GM21576 (cell line): Measurements from ENCODE around the gene KLKB1.
"Not testable (repeated sequence)": the region's sequence is repeated elsewhere in the genome, so short reads cannot be mapped to it uniquely, and the experiment has no call there.

Source experiments
- ATAC-seq: cut with Tn5 transposase; IDR thresholded peaks from one replicate; pipeline ENCODE4 v1.9.1; 2021; ENCODE audit warnings: mild to moderate bottlenecking, moderate library complexity; ENCODE audit not compliant: unreplicated experiment

The KLKB1 gene

DNA sequence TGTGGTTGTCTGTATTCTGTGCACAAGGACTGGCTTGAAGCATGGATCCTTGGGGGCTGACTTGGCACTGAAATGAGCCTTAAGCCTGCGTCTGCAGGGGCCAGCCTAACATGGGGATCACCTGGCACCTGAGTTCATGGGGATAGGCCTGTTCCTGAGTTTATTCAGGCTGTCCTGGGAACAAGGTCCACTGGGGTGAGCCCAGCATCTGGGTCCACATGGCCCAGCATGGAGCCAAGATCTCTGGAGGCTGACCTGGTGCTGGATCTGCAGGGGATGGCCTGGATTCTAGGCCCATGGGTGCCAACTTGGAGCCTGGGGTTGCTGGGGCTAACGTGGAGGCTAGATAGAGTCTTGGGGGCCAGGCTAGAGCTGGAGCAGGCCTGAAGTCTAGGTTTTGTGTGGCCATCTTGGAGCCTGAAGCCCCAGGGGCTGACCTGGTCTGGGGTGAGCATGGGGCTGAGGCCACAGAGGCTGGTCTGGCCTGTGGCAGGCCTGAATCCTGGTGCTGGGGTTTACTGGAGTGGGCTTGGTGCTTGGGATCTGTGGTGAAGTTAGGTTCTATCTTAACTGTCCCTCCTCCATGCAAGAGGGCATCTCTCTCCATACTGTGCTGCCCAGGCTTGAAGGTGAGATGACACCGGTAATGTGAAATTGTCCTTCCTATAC is 652 bp upstream of the KLKB1 start:
- ATAC-seq, result no peak

GRCh38 chr4:186227744-186228513 is 622 bp downstream of the KLKB1 start:
- no peak for ATAC-seq

- ATAC-seq, result no peak
Measured at GRCh38 chr4:186228514-186228894, 1.2 kb downstream of the KLKB1 start.

DNA sequence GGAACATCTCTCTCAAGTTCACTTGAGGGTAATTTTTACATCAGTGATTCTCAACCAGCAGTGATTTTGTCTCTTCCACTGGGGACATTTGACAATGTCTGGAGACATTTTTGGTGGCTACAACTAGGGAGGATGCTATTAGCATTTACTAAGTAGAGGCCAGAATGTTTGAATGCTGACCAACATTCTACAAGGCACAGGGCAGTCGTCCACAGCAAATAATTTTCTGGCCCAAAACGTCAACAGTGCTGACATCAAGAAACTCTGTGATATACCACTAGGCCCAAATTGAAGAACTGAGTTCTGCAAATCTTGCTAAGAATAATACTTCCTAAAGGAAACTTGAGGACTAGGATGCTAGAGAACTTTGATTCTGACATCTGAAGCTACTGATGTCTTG is 7.1 kb downstream of the KLKB1 start:
- no peak for ATAC-seq

- ATAC-seq, result no peak
Measured at GRCh38 chr4:186236126-186236525, 8.8 kb downstream of the KLKB1 start.

DNA sequence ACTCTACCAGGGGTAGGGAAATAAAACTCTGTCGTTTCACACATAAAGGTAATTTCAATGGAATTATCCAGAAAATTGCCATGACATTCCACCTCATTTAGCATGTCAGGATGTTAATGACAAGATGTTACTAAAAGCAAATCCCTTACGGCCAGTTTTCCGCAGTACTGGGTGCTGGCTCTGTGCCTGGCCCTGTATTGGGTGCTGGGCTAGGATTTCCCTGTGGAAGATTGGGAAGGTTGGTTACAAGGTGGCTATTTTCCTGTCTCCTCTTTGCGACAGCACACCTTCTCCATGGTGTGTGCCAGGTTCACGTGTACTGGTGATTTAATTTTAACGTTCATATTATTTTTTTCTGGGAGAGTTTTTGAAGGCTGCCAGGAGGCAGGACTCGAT is 13.1 kb downstream of the KLKB1 start:
- ATAC-seq, result no peak

DNA sequence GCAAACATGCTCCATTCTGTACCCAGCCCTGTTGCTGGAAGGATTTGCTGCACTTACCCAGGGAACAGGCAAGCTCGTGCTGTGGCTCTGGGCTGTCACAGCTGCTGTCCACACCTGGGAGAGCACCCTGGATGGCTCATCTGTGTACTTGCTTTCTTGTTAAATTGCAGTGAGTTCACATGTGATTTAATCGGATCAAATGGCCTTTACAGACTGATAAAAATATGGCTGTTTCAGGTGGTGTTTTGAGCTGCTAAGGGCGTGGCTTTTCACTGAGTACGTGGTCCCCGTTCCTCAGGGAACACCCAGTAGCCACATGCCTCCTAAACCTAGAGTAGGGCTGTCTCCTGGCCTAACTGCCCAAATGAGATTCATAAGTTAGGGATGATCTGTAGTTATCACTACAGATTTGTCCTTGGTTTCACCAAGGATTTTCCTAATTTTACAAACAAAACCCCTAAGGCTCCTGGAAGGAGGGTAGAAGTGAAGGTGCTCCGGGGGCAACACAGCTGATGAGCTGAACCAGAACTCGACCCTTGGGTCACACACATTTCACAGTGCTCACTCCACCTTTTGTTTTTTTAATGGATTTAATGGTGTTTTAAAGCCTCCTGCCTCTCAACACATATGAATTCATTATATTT is 13.7 kb downstream of the KLKB1 start:
- no peak for ATAC-seq

- no peak for ATAC-seq
Measured at GRCh38 chr4:186241616-186242015, 14.3 kb downstream of the KLKB1 start.

DNA sequence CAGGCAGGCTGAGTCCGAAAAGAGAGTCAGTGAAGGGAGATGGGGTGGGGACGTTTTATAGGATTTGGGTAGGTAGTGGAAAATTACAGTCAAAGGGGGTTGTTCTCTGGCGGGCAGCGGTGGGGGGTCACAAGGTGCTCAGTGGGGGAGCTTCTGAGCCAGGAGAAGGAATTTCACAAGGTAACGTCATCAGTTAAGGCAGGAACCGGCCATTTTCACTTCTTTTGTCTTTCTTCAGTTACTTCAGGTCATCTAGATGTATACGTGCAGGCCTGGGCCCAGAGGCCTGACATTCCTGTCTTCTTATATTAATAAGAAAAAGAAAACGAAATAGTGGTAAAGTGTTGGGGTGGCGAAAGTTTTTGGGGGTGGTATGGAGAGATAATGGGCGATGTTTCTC is 14.7 kb downstream of the KLKB1 start:
- not testable (repeated sequence) for ATAC-seq

DNA sequence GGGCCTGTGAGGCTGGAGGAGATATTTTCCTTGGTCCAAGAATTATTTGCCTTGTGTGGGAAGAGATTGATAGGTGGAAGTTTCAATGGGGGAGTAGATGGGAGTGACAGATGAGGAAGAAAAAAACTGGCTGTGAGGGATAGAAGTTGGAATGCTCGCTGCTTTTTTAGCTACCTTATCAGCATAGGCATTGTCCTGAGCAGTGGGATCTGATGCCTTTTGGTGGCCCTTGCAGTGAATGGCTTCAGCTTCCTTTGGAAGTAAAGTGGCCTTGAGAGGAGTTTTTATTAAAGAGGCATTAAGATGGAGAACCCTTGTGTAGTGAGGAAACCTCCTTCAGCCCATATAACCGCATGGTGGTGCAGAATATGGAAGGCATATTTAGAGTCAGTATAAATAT is 16.0 kb downstream of the KLKB1 start:
- ATAC-seq, result no peak

DNA sequence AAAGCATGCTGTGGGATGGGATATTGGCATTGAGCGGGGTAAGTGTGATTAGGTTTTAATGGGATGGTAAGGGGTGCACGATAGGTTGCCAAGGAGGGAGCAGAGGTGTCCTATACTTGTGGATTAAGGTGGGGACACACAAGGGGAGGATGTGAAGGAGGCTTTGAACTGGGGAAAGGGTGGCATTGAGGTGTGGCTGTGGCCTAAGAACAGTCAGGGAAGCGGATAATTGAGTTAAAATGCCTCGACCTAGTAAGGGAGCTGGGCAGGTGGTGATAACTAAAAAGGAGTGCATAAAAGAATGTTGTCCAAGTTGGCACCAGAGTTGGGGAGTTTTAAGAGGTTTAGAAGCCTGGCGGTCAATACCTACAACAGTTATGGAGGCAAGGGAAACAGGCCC is 17.5 kb downstream of the KLKB1 start:
- ATAC-seq, result no peak

- ATAC-seq, result not testable (repeated sequence)
Measured at GRCh38 chr4:186247062-186247752, 19.9 kb downstream of the KLKB1 start.

DNA sequence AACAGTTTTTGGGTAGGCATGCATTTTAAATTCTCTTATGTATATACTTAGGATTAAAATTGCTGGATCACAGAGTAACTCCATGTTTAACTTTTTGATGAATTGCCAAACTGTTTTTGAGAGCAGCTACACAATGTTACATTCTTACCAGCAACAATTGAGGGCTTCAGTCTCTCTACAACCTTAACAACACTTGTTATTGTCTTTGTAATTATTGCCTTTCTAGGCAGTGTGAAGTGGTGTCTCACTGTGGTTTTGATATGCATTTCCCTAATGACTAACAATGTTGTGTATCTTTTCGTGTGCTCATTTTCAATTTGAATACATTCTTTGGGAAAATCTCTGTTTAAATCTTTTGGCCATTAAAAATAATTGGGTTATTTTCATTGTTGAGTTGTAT is 21.3 kb downstream of the KLKB1 start:
- ATAC-seq, result no peak

DNA sequence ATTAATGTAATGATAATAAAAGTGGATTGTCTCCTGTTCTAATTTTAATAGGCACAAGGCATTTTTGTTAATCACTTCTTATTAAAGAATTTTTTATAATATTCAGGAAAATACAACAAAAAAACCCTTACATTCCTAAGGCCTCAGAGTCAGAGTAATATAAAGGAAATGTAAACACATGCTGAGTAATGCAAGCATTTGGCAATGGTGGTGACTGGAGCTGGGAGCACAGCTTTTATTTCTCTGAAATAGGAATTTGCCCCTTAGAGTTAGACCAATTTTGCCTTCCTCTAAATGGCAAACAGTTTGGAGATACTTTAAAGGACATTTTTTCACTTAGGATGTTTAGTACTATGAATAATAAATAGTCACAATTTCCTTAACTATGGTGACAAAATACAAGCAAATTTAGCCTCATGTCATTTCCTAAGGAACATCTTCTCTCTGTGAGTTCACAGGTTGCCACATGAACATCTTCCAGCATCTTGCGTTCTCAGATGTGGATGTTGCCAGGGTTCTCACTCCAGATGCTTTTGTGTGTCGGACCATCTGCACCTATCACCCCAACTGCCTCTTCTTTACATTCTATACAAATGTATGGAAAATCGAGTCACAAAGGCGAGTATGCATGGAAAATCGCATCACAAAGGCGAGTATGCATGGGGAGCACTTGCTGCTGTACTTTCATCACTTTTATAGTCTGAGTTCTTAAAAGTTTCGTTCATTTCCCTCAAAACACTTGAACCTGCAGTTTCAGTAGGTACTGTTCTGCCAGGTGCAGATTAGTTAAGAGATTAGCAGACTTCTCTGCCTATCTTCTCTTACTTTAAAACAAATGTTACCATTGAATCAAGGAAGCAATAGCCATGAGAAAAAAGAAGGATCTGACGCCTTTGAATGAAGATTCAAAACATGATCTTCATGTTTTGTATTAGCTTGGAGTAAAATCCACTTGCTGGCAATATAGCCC is 22.8 kb downstream of the KLKB1 start:
- ATAC-seq, result no peak

DNA sequence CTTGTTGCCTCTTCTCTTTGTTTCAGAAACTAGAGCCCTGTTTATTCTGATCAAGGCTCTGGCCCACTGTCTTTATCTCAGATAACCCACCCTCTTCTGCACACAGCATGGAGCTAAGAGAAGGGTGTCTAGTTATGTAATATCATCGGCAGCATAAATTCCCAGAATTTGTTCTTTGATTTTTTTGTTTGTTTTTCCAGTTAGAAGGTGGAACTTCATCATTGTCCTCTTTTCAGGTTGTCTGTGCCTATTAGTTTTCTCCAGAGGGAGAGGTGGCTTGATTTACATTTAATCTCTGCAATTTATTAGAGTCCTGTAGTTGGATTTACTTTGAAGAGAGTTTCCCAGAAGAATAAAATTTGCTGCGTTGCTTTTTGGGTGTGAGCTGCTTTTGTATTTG is 23.5 kb downstream of the KLKB1 start:
- ATAC-seq, result no peak

DNA sequence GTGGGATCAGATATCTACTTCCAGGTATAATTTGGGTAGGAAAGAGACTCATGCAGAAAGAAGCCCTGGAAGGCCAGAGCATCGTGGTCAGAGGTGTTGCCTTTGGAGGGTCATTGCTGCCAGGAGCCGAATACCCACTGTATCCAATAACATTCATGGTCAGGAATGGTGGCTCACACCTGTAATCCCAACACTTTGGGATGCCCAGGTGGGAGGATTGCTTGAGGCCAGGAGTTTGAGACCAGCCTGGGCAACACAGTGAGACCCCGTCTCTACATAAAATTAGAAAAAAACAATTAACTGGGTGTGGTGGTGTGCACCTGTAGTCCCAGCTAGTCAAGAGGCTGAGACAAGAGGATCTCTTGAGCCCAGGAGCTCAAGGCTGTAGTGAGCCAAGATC is 27.8 kb downstream of the KLKB1 start:
- no peak for ATAC-seq

GRCh38 chr4:186258216-186258811 is 31.0 kb downstream of the KLKB1 start:
- no peak for ATAC-seq

DNA sequence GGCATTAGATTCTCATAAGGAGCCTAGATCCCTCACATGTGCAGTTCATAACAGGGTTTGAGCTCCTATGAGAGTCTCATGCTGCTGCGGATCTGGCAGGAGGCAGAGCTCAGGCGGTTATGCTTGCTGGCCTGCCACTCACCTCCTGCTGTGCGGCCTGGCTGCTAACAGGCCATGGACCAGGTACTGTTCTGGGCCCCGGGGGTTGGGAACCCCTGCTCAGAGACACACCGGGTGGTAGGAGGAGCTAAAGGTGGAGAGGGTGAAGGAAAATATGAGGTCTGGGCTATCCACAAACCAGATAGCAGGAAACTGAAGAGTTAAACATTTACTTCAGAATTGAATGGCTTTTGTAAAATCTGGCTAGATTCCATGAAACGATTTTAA is 32.8 kb downstream of the KLKB1 start:
- ATAC-seq, result no peak

DNA sequence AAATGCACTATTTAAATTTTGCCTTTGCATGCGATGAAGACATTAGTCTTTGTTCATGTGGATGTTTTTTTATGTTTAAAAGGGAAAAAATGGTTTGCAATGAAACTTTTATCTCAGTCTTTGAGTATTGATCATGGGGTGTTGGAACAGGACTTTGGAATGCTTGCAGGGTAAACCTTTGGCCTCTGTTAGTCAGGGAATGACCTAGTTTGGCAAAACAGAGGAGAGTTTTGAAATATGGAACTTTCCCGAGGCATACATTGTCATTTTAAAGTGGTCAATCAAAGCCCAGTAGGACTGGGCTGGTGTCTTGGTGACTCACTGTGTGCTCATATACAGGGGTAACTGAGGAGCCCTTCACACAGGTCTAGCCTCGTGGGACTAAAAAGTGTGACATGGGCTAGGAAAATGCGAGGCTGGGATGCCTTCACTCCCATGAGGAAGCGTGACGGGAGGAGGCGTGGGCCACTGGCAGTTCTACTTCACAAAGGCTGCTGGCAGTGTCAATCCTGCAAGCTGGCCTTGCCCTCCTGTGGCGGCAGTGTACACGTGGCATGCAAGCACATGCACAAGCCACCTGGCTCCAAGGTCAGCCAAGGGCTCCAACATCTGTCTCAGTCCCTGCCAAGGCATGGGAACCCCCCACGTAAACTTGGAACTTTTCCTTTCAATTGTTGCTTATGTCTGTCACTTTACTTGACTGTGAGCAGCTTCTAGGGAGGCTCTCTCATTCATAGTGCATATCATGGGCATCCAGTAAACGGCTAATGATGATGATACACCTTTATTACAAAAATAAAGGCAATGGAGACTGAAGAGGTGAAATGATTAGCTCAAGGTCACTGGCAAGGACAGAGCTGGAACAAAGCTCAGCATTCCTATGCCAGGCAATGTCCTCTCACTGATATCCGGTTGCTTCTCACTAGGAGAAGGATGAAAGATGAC is 33.5 kb downstream of the KLKB1 start:
- no peak for ATAC-seq
